HG02973 (cell line): Measurements from ENCODE around the gene CIB1.
"Not testable (repeated sequence)": the region's sequence is repeated elsewhere in the genome, so short reads cannot be mapped to it uniquely, and the experiment has no call there.

Source experiments
- ATAC-seq: cut with Tn5 transposase; IDR thresholded peaks from one replicate; pipeline ENCODE4 v1.9.1; 2021; ENCODE audit warnings: moderate library complexity; ENCODE audit not compliant: unreplicated experiment

Gene CIB1

GRCh38 chr15:90233387-90234095 lies at the start of gene CIB1:
TSS of gene CIB1 (minus strand) at chr15:90233941. CDS start at chr15:90233885, 56 bp downstream.
- peak; percentile 88 for ATAC-seq

DNA sequence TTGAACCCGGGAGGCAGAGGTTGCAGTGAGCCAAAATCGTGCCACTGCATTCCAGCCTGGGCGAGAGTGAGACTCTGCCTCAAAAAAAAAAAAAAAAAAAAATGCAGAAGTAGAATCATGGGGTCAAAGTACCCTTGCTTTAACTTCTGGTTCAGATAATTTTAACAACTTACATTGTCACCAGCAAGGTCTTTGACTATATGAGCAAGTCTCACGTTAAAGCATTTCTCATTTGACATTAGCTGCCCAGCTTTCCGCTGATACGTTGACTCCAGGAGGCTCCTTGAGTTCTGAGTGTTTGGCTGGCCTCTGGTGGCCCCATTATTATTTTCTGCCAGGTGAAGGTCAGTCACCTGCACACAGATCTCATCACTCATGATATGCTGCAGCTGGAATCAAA lies 47.9 kb upstream of the CIB1 start:
- not testable (repeated sequence) for ATAC-seq

DNA sequence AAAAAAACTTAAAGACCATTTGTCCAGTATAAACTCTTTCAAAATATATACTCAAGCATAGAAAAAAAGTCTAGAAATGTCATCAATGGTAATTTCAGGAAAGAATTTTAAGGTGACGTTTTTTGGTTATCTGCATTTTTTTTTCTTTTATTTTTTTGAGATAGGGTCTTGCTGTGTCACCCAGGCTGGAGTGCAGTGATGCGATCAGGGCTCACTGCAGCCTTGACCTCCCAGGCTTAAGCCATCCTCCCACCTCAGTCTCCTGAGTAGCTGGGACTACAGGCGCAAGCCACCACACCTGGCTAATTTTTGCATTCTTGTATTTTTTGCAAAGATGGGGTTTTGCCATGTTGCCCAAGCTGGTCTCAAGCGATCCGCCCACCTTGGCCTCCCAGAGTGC lies 47.0 kb upstream of the CIB1 start:
- not testable (repeated sequence) for ATAC-seq

GRCh38 chr15:90278467-90278866 lies 44.7 kb upstream of the CIB1 start:
- not testable (repeated sequence) for ATAC-seq

- no peak for ATAC-seq
Observed at GRCh38 chr15:90271459-90272166, 37.9 kb upstream of the CIB1 start.

DNA sequence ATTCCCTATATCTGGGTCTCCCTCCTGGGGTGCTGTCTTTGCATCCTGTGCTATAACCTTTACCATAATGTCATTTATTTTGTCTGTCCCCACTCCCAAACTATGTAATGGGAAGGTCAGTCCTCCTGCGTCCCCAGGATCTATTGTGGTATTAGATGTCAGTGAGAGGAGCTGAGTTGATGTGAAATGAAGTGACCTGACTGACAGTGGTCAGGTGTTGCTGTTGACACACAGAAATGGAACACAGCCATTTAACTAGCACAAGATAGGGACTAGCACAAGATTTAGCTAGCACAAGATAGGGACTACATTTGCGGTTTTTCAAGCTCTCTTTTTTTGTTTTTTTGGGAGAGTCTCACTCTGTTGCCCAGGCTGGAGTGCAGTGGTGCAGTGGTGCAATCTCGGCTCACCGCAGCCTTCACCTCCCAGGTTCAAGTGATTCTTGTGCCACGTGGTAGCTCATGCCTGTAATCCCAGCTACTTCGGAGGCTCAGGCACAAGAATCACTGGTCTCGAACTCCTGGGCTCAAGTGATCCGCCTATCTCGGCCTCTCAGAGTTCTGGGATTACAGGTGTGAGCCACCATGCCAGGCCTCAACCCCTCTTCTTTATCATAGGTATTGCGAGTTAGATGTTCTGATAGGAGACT lies 36.9 kb upstream of the CIB1 start:
- no peak for ATAC-seq

- no peak for ATAC-seq
Observed at GRCh38 chr15:90268415-90268814, 34.7 kb upstream of the CIB1 start.

GRCh38 chr15:90266485-90266884 lies 32.7 kb upstream of the CIB1 start:
- no peak for ATAC-seq

GRCh38 chr15:90266061-90266431 lies 32.3 kb upstream of the CIB1 start:
- peak; percentile 33 for ATAC-seq

GRCh38 chr15:90265271-90266060 lies 31.7 kb upstream of the CIB1 start, which contains the start of gene NGRN:
TSS of gene NGRN (plus strand) at chr15:90265672. CDS start at chr15:90265713, 41 bp downstream.
- peak; percentile 85 for ATAC-seq

- no peak for ATAC-seq
Observed at GRCh38 chr15:90264671-90265070, 30.9 kb upstream of the CIB1 start.

DNA sequence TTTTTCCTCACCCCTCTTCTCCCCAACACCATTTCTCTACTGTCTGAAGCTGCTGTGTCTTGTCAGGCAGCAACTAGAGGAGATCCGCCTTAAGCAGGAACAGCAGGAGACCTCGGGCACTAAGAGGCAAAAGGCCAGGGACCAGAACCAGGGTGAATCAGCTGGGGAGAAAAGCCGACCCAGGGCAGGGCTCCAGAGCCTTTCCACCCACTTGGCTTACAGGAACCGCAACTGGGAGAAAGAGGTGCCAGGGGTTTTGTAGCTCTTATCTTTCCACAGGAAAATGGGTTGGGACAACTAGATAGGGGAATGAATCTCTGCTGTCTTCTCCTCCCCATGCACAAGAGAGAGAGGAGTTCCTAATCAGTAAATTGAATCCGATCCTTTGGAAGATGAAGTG lies 28.7 kb upstream of the CIB1 start:
- ATAC-seq = no peak

- no peak for ATAC-seq
Observed at GRCh38 chr15:90261811-90262210, 28.1 kb upstream of the CIB1 start.

- not testable (repeated sequence) for ATAC-seq
Observed at GRCh38 chr15:90260731-90261130, 27.0 kb upstream of the CIB1 start.

- ATAC-seq = peak; percentile 78
Observed at GRCh38 chr15:90259524-90259923, 25.8 kb upstream of the CIB1 start.

DNA sequence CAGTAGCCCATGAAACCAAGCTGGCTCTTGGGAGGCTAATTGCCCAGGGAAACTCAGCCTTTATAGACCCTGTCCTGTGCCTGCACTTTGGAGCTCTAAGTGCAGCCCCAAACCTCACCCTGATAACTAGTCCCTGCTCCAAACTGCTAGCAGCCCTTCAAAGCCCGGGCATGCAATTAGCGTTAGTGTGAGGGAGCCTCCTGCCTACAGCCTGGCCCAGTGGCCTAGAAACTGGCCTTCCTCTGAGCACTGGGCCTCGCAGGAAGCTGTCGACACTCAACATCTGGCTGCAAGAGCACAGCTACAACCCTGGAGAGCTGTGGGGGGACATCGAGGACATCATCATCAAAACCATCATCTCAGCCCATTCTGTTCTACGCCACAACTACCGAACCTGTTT lies 24.0 kb upstream of the CIB1 start:
- no peak for ATAC-seq

DNA sequence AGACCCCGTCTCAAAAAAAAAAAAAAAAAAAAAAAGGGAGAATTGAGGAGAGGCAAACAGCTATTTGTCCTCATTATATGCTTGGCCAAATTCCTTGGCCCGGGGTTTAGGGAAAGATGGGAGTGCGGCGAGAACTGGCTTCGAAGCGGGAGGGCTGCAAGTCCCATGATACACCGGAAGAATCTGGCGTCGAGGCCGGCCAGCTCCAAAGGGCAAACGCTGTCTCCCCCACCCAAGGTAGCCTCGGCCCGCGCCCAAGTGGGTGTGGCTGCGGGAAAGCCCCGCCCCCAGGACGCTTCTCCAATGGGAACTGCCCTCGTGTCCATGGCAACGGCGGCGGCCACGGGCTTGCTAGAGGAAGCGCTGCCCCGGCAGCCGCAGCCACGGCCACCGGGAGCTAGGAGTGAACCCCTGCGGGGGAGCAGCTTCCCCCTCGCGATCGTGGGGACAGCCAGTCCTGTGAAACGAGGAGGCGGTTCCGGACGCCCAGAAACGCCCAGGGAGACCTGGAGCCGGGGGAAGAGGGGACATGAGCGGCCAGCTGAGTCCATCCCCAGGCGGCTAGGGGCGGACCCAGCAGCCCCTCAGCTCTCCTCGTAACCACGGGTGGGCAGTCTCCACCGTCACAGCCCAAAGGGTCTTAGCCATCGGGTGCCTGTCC lies 15.6 kb upstream of the CIB1 start, which contains the start of gene TTLL13:
TTLL13 (plus strand) TSS at position 354 of the 661 bp plus-strand sequence. CDS start 1,075 bp downstream, outside the sequence.
- ATAC-seq = peak; percentile 71

DNA sequence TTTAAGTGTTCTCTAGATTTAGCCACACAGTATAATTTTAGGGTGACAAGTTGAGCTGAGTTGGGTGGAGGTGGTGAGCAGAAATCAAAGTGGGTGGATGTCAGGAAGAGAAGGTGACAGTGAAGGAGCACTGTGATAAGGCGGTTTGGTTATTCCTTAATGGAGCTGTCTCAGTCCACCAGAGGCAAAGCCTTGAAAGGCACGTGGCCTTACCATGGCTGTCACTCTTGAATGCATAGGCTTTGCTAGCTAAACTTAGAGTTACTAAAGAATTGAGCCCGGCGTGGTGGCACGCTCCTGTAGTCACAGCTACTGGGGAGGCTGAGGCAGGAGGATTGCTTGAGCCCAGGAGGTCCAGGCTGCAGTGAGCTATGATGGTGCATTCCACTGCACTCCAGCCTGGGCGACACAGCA lies 15.1 kb upstream of the CIB1 start:
- ATAC-seq = no peak

- no peak for ATAC-seq
Observed at GRCh38 chr15:90243943-90244639, 10.3 kb upstream of the CIB1 start.
